Breast epithelium (tissue), 3 donors: ENCODE measurements around the gene KCNS1.

Source experiments
- POLR2AphosphoS5 ChIP-seq, 3 donors: sonication (generic); formaldehyde crosslinking; IDR thresholded peaks; one replicate each; pipeline ENCODE4 v1.6.1; 2017; ENCODE audit warnings: antibody characterized with exemption in 3 of 3
- TF ChIP-seq, protein P1 (sequence below), 3 donors: fragments of 450-650 bp; IDR thresholded peaks; one replicate each; pipeline ENCODE4 v1.5.1; 2016 to 2017; ENCODE audit warnings: antibody characterized with exemption in 3 of 3, mild to moderate bottlenecking in 3 of 3, moderate library complexity in 3 of 3

DNA sequence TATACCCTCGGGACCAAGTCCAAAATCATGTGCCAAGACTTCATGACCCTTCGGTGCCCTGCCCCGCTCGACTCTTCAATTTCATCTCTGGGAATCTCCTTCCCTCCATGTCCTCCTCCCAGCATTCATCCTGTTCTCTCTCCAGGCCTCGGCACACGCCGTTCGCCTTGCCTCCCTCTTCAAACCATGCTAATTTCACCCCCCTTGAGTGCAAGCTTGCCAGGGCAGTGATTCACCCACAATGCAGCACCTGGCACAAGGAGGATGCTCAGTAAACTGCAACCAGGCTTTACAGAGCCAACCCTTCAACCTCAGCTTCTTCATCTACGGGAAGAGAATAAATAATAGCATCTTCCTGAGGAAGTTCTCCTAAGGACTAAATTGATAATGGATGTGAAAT lies 4.1 kb downstream of the KCNS1 start:
- TF ChIP-seq, protein P1, sequence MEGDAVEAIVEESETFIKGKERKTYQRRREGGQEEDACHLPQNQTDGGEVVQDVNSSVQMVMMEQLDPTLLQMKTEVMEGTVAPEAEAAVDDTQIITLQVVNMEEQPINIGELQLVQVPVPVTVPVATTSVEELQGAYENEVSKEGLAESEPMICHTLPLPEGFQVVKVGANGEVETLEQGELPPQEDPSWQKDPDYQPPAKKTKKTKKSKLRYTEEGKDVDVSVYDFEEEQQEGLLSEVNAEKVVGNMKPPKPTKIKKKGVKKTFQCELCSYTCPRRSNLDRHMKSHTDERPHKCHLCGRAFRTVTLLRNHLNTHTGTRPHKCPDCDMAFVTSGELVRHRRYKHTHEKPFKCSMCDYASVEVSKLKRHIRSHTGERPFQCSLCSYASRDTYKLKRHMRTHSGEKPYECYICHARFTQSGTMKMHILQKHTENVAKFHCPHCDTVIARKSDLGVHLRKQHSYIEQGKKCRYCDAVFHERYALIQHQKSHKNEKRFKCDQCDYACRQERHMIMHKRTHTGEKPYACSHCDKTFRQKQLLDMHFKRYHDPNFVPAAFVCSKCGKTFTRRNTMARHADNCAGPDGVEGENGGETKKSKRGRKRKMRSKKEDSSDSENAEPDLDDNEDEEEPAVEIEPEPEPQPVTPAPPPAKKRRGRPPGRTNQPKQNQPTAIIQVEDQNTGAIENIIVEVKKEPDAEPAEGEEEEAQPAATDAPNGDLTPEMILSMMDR (IDR thresholded peaks at IDR 0.05): no peak
- no peak for TF ChIP-seq POLR2AphosphoS5 (IDR thresholded peaks at IDR 0.05)
